Superior temporal gyrus (tissue), 1 donor: Measurements from ENCODE around the gene LRCOL1.
A peak's percentile ranks its signal among the peaks of the same experiment; 100 is the strongest.

Source experiments
- DNase-seq: peaks from one replicate; pipeline ENCODE4 v3.0.0-alpha.2; 2016; ENCODE audit errors: extremely low spot score

Gene LRCOL1

DNA sequence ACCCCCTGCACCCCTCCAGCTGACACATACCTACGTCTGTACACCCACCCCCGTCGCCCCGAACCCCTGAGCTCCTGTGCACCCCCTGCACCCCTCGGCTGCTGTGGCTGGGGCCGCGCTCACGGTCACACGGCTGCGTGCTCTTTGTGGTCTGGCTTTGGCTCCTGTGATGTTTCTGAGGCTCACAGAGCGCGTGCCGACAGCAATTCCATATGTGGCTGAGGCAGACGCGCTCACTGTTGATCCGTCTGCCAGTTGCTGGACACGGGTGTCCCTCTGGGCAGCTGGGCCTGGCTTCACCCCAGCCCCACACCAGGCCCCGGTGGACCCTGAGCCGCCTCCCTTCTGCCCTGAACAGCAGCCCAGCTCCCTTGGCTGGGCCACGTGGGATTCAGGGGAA, 46.5 kb downstream of the LRCOL1 start:
- DNase-seq, result no peak

DNA sequence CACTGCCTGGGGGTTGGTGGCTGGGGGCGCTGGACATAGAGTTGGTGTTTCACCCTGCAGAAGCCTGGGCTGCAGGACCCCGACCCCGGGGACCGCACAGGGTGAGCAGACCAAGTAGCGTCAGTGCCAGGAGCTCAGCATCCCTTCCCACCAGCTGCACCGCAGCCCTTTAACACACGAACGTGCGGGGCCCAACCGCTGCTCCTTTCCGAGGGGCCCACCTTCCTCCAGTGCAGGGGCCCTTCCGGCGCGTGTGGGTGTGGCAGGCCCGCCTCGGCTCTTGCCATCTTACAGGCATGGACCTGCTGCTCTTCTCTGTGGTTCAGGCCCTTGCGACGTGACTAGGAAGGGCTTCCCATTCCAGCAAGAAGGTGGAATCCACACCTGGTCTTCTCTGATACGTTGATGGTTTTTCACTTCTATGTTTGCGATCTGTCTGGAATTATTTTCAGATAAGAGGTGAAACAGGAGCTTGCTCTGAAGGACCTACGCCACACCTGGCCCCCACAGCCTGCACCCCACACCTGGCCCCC, 47.8 kb downstream of the LRCOL1 start:
- no peak for DNase-seq

DNA sequence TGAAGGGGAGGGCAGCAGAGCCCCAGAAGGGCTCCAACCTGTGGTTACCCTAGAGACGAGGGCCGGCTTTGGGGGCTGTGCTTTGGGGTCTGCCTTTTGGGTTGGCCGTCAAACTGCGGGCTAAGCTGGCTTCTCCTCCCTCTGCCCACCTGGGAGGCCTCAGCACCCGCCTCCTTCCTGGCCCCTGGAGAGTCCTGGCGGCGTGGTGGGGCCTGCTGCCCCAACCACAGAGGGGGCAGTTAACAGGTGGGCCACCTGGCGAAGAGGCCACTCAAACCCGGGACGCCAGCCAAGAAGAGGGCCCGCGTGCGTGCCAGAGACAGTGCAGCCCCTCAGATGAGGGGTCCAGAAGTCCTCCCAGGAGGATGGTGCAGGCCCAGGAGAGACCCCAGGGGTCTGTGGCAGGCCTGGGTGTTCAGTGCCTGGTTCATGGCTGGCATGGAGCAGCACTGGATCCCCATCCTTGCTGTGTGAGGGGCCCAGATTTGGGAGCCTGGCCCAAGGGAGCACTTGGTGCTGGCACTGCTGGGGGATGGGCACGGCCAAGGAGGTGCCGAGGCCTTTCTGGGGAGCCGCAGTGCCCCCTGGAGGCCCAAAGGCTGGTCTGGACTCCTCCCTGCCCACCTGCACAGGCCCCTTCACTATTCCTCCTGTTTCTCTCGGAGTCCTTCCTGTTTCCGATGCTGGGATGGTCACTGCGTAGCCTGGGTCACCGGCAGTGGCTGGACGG, 48.8 kb downstream of the LRCOL1 start:
- DNase-seq, result peak; percentile 11

DNA sequence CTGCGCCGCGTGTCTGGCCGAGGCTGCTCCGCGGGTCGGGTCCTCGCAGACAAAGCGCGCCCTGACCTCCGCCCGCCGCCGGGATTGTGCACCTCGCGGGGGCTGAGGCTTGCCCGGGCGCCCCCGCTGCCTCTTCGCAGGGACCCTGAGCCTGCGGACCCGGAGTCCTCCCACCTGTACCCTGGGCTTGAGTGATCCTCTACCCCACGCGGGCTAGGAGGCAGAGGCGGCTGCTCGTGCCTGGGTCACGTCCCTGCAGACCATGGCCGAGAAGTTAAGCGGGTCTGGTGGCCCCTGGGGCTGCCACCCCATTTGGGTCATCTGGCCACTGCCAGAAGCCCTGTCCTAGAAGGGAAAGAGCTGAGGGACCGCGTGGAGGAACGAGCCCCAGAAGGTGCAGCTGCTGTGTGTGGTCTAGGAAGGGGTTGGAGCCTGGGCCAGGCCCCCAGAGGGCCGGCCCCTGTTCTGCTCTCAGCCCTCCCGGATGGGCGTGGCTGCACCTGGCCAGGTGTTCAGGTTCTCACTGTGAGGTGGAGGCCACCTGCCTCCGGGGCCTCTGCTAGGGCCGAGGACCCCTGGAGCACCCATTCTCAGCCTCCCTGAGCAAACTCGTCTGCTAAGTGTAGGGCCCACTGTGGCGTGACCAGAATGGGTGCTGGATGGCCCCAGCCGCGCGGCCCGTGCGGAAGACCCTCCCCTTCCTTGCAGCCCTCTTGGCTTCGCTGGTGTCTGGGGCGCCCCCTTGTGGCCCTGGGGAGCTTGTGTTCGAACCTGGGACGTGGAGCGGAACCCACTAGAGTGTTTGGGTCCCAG, 49.6 kb downstream of the LRCOL1 start:
- DNase-seq, result no peak

DNA sequence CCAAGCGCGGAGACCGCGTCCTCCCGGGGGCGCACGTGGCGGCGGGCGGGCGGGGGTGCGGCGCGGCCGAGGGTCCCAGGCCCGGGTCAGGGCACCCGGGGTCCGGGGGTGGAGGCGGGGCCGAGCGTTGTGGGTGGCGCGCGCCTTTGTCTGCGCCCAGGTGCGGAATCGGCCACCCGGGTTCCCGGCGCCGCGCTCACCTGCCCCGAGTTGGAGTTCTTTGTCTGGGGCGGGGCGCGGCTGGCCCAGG, 50.1 kb downstream of the LRCOL1 start:
- no peak for DNase-seq

DNA sequence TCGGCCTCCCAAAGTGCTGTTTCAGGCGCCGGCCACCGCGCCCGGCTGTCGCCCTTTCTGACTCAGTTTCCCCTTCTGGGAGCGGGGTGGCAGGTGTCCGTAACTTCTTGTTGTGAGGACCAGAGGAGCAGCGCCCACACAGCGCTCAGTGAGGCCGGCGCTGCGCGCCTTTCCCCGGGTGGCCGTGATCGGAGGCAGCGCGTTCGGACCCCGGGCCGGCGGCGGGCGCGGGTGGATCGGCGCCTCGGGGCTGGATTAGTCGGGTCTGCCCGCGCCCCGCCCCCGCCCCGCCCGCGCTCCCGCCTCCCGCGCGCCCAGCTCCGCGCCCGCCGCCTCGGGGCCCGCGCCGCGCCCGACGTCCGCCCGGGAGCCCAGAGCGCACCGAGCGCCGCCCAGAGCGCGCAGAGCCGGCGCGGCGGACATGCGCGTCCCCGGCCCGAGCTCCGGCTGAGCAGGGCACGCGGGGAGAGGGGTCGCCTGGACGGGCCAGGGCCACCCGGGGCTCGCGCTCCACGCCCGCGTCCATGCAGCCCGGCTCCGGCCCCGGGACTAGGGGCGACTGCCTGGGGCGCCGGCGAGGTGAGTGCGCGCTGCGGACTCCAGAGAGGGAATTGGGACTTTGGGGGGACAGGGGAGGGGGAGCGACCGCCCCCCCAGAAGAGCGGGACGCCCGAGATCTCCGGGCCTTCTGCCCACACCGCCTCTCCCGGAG, 50.6 kb downstream of the LRCOL1 start:
- peak; percentile 22 for DNase-seq

DNA sequence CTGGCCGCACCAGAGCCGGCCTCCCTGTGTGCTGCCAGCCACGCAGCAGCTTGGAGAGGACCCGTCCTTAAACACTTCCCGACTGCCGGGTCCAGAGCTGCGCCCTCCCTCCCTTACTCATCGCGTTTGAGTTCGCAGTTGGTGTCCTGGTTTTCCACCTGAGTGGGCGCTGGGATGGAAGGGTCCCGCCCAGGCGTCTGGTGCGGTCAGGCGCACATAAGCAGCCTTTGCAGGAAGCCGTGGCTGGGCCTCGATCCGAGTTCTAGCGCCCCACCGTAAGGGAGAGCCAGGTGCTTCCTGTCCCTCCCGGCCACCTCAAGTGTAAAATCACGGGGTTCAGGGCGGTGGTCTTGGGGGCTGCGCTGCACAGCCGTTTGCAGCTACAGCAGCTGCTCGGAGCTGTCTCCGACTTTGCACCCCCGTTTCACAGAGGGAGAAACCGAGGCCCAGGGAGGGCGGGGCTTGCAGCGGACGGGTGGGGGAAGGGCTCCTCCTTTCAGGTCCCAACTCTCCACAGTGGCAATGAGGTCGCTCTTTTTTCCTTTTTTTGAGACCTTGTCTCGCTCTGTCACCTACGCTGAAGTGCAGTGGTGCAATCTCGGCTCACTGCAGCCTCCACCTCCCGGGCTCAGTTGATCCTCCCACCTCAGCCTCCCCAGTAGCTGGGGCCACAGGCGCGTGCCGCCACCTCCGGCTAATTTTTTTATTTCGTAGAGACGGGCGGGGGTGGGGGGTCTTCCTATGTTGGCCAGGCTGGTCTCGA, 51.3 kb downstream of the LRCOL1 start:
- DNase-seq, result no peak

DNA sequence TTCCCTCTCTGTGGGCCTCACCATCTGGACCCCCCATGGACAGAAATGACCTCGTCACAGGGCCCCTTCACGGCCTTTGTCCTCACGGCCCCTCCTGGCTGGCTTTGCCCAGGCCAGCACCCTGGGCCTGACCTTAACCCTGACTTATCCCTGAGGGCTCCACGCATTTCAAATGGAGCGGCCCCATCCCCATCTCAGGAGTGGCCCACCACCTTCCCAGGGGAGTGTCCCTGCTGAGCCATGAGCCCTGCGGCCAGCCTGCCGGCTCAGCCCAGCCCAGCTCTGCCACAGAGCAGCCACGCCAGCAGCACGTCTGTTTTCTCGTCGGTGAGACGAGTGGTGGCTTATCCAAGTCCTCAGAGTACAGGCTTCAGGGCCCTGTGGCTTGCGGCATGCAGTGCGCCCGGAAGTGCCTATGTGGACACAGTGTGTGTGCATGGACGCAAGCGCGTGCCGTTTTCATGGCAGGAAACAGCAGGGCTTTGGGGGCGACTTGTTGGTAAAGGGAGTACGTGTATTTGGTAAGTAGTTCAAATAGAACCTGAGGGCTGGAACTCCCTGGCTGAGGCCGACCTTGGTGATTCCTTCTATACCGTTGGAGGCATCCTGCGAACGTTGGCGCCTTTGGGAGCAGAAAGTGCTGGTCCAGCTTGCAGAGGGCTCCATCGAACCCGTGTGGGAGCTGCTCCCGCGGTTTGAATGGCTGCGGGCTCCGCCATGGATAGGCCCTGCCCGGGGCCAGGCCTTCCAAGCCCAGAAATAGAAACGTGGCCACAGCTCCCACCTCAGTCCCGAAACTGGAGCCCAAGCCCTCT, 52.1 kb downstream of the LRCOL1 start:
- DNase-seq, result no peak

DNA sequence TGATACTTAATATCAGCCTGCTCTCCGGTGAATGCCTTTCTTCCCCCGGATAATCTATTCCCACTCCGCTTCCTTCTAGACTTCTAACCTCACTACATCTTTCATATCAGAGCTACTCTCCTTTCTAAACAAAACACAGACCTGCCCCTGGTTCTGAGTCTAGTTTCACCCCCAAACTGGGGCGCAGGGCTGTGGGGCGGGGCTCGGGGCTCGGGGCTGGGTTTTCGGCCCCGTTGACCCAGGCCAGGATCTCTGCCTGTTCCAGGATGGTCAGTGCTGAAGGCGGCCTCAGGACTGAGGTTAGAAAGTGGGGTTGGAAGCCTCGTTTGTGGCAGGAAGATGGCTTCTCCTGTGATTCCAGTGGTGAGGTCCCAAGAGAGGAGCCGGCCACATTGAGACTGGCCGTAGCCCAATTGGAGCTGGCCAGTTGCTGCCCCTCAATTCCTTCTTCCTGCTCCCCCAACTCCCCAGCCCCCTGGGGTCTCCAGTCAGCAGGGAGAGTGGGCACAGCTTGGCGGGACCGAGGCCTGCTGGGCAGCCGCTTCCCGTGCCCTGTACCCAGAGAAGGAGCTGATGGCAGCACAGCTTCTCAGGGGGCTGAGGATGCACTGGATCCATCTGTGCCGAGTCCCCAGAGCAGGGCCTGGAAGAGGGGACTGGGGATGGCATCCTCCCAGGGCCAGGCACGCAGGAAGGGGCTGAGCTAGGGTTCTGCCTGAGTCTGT, 52.9 kb downstream of the LRCOL1 start:
- no peak for DNase-seq

DNA sequence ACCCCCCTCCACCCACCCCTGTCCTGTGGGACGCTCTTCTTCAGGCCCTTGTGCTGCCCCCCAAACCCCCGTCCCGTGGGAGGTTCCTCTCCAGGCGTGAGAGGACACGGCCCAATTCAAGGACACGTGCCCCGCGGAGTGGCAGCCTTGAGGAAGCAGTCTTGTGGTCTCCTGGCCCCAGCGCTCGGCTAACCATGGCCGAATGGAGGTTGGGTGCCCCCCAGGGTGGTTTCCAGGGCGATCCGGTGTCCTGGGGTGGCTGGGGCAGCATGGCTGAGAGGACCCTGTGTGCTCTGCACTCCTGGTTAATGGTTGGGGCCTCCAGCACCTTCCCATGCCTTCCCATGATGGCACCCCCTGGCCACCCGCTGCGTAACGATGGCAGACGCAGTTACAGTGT, 53.6 kb downstream of the LRCOL1 start:
- no peak for DNase-seq

DNA sequence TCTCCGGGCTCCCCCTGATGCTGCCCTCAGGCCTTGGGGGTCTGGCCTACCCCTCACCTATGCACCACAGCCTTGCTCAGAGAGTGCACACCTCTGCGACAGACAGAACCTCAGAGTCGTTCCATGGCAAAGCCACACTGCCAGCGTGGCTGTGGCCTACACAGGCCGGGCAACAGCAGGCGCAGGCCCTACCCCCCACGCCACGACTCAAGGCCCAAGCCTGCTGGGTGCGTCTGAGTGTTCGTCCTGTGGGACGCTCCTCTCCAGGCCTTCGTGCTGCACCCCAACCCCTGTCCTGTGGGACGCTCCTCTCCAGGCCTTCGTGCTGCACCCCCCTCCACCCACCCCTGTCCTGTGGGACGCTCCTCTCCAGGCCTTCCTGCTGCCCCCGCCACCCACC, 54.2 kb downstream of the LRCOL1 start:
- no peak for DNase-seq

DNA sequence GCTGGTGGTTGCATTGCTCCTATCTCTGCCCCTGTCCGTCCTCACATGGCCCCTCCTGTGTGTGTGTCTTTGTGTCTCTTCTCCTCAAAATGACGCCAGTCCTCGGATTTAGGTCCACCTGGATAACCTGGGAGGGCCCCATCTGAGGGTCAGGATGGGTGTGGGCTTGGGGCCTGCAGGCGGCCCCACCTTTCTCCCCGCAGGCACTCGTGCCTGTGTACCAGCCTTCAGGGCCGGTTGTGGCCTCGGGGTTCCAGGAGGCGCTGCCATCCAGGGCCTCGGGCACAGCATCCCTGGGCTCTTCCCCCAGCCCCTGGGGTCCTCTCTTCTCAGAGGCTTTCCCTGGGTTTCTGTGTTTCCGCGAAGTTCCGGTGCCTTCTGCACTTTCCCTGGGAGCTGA, 54.7 kb downstream of the LRCOL1 start:
- no peak for DNase-seq

DNA sequence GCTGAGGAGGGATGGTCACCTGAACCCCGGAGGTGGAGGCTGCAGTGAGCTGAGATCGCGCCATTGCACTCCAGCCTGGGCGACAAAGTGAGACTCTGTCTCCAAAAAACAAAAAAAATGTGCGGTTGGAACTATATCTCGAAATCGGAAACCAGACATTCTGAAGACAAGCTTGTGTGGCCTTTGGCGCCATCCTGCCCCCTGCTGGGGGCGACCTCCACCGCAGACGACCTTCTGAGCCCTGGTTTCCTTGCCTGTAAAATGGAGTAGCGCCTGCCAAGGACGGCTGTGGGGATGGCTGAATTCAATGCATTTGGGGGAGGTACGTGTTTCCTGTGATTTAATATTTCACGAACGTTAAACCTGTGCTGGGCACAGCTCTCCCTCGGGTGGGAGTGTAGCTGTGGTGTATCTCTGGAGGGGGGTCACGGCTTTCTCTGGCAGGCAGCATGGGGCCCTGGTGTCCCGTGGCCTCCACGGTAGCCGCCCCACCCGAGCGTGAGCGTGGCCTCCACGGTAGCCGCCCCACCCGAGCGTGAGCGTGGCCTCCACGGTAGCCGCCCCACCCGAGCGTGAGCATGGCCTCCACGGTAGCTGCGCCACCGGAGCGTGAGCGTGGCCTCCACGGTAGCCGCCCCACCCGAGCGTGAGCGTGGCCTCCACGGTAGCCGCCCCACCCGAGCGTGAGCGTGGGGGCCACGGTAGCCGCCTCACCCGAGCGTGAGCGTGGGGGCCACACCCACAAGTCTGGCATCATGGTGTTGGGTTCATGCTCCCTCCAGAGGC, 55.3 kb downstream of the LRCOL1 start:
- no peak for DNase-seq
